GM18502 (cell line): ENCODE measurements around the gene NPRL2.

ENCODE experiments used
- ATAC-seq: cut with Tn5 transposase; IDR thresholded peaks from one replicate; pipeline ENCODE4 v1.9.1; 2021; ENCODE audit warnings: mild to moderate bottlenecking; ENCODE audit not compliant: unreplicated experiment, poor library complexity

The NPRL2 gene

GRCh38 chr3:50353245-50354004 lies 2.9 kb upstream of the NPRL2 start:
- no peak for ATAC-seq

GRCh38 chr3:50352781-50353180 lies 2.2 kb upstream of the NPRL2 start:
- no peak for ATAC-seq

GRCh38 chr3:50351323-50351697 lies 735 bp upstream of the NPRL2 start:
- ATAC-seq, result no peak

GRCh38 chr3:50350213-50350526 lies 405 bp downstream of the NPRL2 start:
- ATAC-seq, result no peak

- no peak for ATAC-seq
Measured at GRCh38 chr3:50347187-50347813, 3.3 kb downstream of the NPRL2 start.

GRCh38 chr3:50345586-50346234 lies 4.9 kb downstream of the NPRL2 start, which contains the start of gene ZMYND10:
TSS of gene ZMYND10 (minus strand) at chr3:50345732. CDS start at chr3:50345579, 153 bp downstream.
- peak; percentile 36 for ATAC-seq

- no peak for ATAC-seq
Measured at GRCh38 chr3:50345008-50345407, 5.6 kb downstream of the NPRL2 start.

DNA sequence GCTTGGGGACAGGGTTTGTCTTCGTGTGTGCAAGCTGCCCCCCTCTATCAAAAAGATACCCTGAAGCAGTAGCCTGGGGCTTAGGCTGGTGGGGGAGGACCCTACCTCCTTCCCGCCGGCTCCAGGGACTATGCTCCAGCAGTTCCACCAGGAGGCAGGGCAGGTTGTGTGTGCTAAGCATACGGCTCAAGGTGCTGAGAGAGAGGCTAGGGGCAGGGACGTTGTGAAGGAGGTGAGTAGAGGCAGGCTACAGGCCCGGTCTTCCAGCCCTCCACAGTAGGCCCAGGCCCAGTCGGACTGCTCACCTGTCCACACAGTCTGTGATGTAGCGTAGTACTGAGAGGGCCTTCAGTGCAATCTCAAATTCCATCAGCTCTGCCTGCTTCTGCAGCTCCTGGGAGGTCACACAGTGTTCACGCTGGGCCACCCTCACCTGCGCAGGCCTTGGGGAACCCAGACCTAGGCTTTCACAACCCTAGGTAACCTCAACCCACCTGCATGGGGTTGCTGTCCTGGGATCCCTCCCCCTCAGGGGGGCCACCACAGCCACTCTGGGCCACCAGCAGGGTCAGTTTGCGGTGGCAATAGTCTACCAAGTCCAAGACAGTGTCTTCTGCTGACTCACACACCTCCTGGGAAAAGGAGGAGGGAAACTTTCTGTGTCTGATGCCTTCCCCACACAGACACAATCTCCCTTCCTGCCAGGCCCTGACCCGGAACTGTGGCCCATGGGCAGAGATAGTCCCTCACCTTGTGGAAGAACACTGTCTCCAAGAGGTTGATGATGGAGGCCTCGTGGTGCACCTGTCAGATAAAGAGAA lies 7.6 kb downstream of the NPRL2 start:
- no peak for ATAC-seq

DNA sequence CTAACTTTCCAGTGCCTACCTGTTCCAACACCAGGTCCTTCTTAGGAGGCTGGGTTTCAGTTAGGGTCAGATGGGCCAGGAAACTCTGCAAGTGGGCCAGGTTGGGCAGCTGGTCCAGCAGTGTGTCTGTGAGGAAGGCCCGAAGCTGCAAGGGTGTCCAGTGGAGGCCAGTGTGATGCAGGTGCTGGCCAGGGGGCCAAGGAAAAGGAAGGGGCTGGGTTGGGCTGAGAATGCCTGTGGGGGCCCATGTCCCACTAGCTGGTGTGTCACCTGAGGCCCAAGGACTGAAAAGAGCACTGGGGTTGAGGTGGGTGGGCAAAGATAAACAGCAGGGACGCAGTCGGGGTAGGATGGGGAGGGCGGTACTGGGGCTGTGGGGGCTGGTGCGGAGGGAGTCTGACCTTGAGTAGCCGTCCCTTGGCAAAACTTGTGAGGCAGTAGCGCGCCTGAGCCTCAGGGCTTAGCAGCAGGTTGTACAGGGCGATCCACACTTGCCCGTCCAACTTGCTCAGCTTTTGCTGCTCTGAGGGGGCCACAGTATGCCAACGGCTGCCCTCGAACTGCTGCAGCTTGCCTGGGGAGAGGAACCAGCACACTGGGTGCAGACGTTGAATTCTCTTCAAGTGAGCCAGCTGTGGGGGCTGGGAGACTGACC lies 8.5 kb downstream of the NPRL2 start:
- ATAC-seq, result no peak

DNA sequence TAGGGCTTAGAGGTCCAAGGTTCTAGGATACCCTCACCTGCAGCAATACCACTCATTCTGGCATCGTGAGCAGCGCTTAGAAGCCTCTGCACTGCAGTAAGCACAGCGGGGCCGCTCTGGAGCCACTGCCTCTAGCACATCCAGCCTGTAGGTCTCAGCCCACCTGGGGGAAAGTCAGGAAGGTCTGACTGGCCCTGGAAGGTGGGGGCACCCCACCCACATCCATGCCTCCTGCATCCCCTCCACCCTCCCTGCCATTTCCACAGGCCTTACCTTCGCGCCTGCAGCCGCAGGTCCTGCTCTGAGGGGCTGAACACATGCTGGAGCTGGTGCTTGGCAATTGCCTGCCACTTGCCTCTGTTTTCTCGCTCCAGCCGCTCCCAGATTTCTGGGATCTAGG lies 9.0 kb downstream of the NPRL2 start:
- no peak for ATAC-seq

GRCh38 chr3:50340448-50341329 lies 9.9 kb downstream of the NPRL2 start, which contains the start of gene RASSF1:
TSS of gene RASSF1 (minus strand) at chr3:50340836. CDS start at chr3:50340805, 31 bp downstream.
- no peak for ATAC-seq

GRCh38 chr3:50340147-50340447 lies 10.5 kb downstream of the NPRL2 start:
- no peak for ATAC-seq

DNA sequence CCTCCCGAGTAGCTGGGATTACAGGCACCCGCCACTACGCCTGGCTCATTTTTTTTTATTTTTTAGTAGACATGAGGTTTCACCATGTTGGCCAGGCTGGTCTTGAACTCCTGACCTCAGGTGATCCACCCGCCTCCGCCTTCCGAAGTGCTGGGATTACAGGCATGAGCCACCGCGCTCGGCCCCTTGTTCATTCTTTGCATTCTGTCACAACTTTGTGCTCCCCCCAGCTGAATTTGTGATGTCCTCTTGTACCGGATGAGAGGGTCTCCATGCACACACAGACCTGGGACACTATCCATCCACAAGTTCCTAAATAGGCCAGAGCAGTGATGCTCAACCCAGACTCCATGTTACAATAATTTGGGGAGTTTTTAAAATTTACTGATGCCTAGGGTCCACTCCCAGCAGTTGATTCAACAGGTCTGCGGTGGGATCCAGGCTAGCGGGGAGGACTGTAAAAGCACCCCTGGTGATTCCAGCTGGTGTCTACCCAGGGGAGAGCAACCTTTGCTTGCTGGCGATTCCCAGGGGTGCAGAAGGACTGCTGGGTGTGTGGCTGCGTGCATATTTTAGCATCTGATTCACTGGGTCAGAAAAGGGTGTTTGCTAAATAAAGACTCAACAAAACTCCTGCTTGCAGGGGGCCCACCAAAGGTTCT lies 11.0 kb downstream of the NPRL2 start:
- no peak for ATAC-seq

DNA sequence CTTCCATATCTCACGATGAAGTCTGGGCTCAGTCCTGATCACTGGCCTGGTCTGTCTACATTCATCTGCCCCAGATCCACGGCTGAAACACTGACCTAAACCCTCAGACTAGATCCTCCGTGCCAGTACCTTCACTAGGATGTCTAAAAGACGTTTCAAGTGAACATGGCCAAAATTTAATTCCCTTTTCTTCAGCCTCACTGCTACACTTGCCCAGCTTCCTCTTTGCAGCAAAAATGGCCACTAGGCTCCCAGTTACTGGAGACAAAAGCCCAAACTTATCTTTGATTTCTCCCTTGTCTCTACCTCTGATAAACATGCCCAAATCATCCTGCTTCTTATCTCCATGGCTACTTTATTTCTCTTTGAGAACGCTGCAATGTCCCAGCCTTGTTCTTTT lies 11.6 kb downstream of the NPRL2 start:
- ATAC-seq, result no peak

DNA sequence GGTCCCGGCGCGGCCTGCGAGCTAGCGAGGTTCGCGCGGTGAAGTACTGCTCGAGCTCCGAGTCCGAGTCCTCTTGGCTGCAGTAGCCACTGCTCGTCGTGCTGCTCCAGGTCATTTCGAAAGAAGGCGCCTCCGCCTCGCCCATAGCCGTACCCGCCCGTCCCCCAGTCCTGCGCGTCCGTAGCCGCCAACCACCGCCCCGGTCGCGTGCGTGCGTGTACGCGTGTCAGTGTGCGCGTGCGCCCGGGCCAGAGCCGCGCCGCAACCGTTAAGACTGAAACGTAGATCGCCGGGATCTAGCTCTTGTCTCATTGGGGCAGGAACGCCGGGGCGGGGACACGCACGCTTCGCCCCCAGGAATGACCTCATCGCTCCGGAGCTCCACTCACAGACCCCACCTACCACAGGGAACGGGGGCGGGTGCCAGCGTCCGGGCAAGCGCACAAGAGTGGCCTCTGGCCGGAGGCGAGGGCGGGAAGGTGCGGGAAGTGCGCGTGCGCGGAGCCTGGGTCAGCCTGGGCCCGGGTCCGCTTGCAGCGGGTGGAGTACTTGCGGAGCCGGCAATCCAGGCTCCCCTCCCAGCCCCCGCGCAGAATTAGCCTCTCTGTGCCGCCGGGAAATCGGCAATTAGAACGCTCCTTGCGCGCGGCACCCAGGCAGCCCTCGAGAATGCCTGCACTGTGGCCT lies 13.3 kb downstream of the NPRL2 start:
- peak; percentile 79 for ATAC-seq

DNA sequence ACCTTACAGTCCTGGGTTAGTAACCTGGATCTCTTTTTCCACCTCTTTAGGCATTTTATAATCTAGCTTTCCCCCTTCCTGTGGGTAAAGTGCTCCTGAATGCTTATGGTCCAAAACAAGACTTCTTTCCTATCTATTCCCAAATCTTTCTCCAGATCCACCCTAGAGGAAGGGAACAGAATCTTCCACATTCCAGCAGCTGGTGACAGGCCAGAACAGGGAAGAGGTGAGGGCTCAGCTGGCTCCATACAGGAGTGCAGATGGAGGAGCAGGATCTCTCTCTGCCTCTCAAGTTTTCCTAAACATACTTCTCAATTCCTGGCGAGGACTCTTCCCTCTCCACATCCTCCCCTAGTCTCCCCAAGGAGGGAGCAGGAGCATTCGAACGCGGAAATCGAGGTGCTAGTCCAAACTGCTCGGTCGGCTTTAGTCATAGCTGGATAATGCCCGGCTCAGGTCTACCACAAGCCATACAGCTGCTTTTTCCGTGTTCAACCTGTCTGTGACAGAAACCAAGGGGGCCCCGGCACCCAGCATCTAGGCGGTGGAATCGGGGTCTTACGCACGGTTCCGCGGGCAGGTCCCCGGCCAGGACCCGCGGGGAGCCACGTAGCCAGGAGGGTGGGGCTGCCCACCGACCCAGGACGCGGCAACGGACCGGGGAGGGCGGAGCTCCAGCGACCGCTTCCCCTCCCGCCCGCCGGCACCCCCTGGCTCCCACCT lies 14.0 kb downstream of the NPRL2 start:
- ATAC-seq, result peak; percentile 33

GRCh38 chr3:50334339-50335075 lies 16.1 kb downstream of the NPRL2 start:
- no peak for ATAC-seq
